GM12878 (cell line): Measurements from ENCODE around the gene SENP5. TPM values are rescaled to one million over a fixed set of nuclear protein-coding genes. Genes with fewer than 3 reads are reported as not detected.

Source experiments
- ATF7 ChIP-seq: fragments of 450-650 bp; IDR thresholded peaks from 2 replicates; pipeline ENCODE4 v1.6.1; 2016; ENCODE audit warnings: low read depth, mild to moderate bottlenecking
- BHLHE40 ChIP-seq, 2 experiments: fragments of 450-650 bp in 1 of 2; IDR thresholded peaks; 2 replicates each; pipeline ENCODE4 v1.6.1; 2011 to 2017; ENCODE audit warnings: low read depth in 2 of 2, borderline replicate concordance in 1 of 2, improper control_type of control experiment in 1 of 2, low read length in 1 of 2, mild to moderate bottlenecking in 1 of 2
- CBFB ChIP-seq: IDR thresholded peaks from 2 replicates; pipeline ENCODE4 v1.6.1; 2016; ENCODE audit warnings: antibody characterized with exemption, low read depth
- CHD1 ChIP-seq: IDR thresholded peaks from 2 replicates; pipeline ENCODE4 v1.6.1; 2012; ENCODE audit warnings: low read depth, low read length, improper control_type of control experiment
- ESRRA ChIP-seq: IDR thresholded peaks from 2 replicates; pipeline ENCODE4 v1.6.1; 2012; ENCODE audit warnings: mild to moderate bottlenecking, low read length, improper control_type of control experiment
- ETV6 ChIP-seq, 2 experiments: fragments of 450-650 bp in 1 of 2; IDR thresholded peaks in 1 of 2; conservative IDR thresholded peaks in 1 of 2; 2 replicates each; pipeline ENCODE4 v1.6.1; 2014; ENCODE audit warnings: antibody characterized with exemption in 1 of 2, borderline replicate concordance in 1 of 2, low read depth in 1 of 2, mild to moderate bottlenecking in 1 of 2, moderate library complexity in 1 of 2
- FOXM1 ChIP-seq: IDR thresholded peaks from 2 replicates; pipeline ENCODE4 v1.6.1; 2012; ENCODE audit warnings: low read depth, mild to moderate bottlenecking, inconsistent platforms, low read length, moderate library complexity
- HDAC2 ChIP-seq: fragments of 200-600 bp; sonication (generic); IDR thresholded peaks from 2 replicates; pipeline ENCODE4 v1.6.1; 2017
- IRF4 ChIP-seq: IDR thresholded peaks from 2 replicates; pipeline ENCODE4 v1.6.1; 2011; ENCODE audit warnings: low read depth, low read length
- KDM1A ChIP-seq: fragments of 200-600 bp; sonication (generic); IDR thresholded peaks from 2 replicates; pipeline ENCODE4 v1.6.1; 2016; ENCODE audit warnings: borderline replicate concordance
- MXI1 ChIP-seq: fragments of 150-350 bp; IDR thresholded peaks from 2 replicates; pipeline ENCODE4 v1.6.1; 2011; ENCODE audit warnings: low read depth, mild to moderate bottlenecking, inconsistent platforms, low read length, improper control_type of control experiment
- RB1 ChIP-seq: fragments of 450-650 bp; formaldehyde crosslinking; IDR thresholded peaks from 2 replicates; pipeline ENCODE4 v1.6.1; 2017; ENCODE audit warnings: mild to moderate bottlenecking, borderline replicate concordance
- RFX5 ChIP-seq: IDR thresholded peaks from 2 replicates; pipeline ENCODE4 v1.6.1; 2011; ENCODE audit warnings: low read depth, low read length, improper control_type of control experiment
- TCF3 ChIP-seq: IDR thresholded peaks from 2 replicates; pipeline ENCODE4 v1.6.1; 2012; ENCODE audit warnings: low read depth, mild to moderate bottlenecking, low read length, borderline replicate concordance; ENCODE audit not compliant: insufficient read depth
- ZNF217 ChIP-seq: fragments of 450-650 bp; IDR thresholded peaks from 2 replicates; pipeline ENCODE4 v1.6.1; 2017; ENCODE audit warnings: antibody characterized with exemption, mild to moderate bottlenecking
- ZNF274 ChIP-seq: IDR thresholded peaks from one replicate; pipeline ENCODE4 v1.8.0; 2011; ENCODE audit not compliant: insufficient read length, insufficient read depth
- polyA plus RNA-seq, 11 experiments: library from polyadenylated mRNA; depleted of rRNA in 4 of 11; unstranded in 6 of 11; stranded (reverse) in 5 of 11; fragments of >200 nt; fragmentation: Nextera tagmentation in 4 of 11; fragmentation: Illumina TruSeq in 1 of 11; extraction: Ambion mirVana in 4 of 11; extraction: Trizol in 1 of 11; gene quantifications; 1 replicate in 1 of 11; 2 replicates in 10 of 11; pipeline versions ENCODE4 v1.2.1 to v1.2.3, GENCODE V29; 2011 to 2016; ENCODE audit warnings: inconsistent platforms in 2 of 11, missing spikeins in 2 of 11, low read depth in 1 of 11
- total RNA-seq, 4 experiments: library from RNA; depleted of rRNA in 3 of 4; stranded (reverse); fragments of >200 nt in 3 of 4; fragmentation: Illumina TruSeq in 1 of 4; extraction: Trizol in 1 of 4; gene quantifications; 2 replicates each; pipeline versions ENCODE4 v1.2.1 to v1.2.3, GENCODE V29; 2013 to 2021
- TF ChIP-seq, protein P1 (sequence below): fragments of 450-650 bp; IDR thresholded peaks from 2 replicates; pipeline ENCODE4 v1.6.1; 2018; ENCODE audit warnings: borderline replicate concordance, mild to moderate bottlenecking; ENCODE audit not compliant: partially characterized antibody
- TF ChIP-seq, protein P2 (sequence below): IDR thresholded peaks from 2 replicates; pipeline ENCODE4 v1.6.1; 2012; ENCODE audit warnings: low read length, inconsistent platforms
- TF ChIP-seq, protein P3 (sequence below): IDR thresholded peaks from 2 replicates; pipeline ENCODE4 v1.6.1; 2011; ENCODE audit warnings: low read depth, mild to moderate bottlenecking, low read length, moderate library complexity, borderline replicate concordance; ENCODE audit errors: extremely low read depth
- TF ChIP-seq, protein P4 (sequence below): fragments of 450-650 bp; formaldehyde crosslinking; IDR thresholded peaks from 2 replicates; pipeline ENCODE4 v1.5.0; 2022; ENCODE audit warnings: mild to moderate bottlenecking, missing genetic modification characterization

Gene SENP5
- total and polyA plus RNA-seq, 10 of the 15 experiments (the other 5 are each of a cell fraction or from before 2014, with no cell fraction given): 6.4 to 28.4 (median 15.6) TPM

DNA sequence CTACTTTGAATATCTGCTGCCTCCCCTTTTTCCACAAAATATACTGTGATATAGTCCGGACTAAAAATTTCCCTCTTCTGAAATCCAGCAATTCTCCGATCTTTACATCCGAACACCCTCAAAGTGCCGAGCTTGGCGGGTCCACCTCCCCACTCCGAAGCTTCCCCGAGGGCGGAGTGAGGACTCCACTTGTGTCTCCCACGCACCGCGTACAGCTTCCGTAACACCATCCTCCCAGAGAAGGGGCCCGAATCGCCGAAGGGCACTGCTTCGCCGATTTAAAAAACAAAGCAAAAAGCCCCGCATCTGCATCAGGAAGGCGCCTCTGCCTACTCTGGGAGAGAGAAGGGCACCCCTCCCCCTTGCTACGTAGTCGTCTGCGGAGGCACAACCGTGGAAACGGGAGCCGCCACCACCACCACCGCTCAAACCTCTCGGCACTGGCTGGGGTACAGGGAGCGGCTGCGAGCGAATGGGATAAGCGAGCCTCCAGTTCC is 74.1 kb downstream of the SENP5 start (continued):
- TF ChIP-seq, protein P1, sequence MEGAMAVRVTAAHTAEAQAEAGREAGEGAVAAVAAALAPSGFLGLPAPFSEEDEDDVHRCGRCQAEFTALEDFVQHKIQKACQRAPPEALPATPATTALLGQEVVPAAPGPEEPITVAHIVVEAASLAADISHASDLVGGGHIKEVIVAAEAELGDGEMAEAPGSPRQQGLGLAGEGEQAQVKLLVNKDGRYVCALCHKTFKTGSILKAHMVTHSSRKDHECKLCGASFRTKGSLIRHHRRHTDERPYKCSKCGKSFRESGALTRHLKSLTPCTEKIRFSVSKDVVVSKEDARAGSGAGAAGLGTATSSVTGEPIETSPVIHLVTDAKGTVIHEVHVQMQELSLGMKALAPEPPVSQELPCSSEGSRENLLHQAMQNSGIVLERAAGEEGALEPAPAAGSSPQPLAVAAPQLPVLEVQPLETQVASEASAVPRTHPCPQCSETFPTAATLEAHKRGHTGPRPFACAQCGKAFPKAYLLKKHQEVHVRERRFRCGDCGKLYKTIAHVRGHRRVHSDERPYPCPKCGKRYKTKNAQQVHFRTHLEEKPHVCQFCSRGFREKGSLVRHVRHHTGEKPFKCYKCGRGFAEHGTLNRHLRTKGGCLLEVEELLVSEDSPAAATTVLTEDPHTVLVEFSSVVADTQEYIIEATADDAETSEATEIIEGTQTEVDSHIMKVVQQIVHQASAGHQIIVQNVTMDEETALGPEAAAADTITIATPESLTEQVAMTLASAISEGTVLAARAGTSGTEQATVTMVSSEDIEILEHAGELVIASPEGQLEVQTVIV: no peak
- TF ChIP-seq ATF7 (no peak), FOXM1 (no peak), RB1 (0 out of 2 replicates have a peak, but pooled peaks have one; percentile 59), KDM1A (no peak), ZNF274 (no peak), MXI1 (peak; percentile 72), BHLHE40 (IDR thresholded peaks at IDR 0.05; ENCODE audit: borderline replicate concordance in 1 of 2, low read depth in 2 of 2, low read length in 1 of 2) (no peak), ETV6 (conservative IDR thresholded peaks at IDR 0.05 in 1 of 2, IDR thresholded peaks at IDR 0.05 in 1 of 2; ENCODE audit: borderline replicate concordance in 1 of 2, low read depth in 1 of 2) (no peak), RFX5 (no peak), IRF4 (no peak), CBFB (no peak), ZNF217 (no peak), ESRRA (no peak), TCF3 (no peak), CHD1 (peak; percentile 81; the same call in 1 of the 2 replicates), HDAC2 (no peak)
- TF ChIP-seq, protein P2, sequence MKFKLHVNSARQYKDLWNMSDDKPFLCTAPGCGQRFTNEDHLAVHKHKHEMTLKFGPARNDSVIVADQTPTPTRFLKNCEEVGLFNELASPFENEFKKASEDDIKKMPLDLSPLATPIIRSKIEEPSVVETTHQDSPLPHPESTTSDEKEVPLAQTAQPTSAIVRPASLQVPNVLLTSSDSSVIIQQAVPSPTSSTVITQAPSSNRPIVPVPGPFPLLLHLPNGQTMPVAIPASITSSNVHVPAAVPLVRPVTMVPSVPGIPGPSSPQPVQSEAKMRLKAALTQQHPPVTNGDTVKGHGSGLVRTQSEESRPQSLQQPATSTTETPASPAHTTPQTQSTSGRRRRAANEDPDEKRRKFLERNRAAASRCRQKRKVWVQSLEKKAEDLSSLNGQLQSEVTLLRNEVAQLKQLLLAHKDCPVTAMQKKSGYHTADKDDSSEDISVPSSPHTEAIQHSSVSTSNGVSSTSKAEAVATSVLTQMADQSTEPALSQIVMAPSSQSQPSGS: no peak
- TF ChIP-seq, protein P3, sequence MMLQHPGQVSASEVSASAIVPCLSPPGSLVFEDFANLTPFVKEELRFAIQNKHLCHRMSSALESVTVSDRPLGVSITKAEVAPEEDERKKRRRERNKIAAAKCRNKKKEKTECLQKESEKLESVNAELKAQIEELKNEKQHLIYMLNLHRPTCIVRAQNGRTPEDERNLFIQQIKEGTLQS: no peak
- TF ChIP-seq, protein P4, sequence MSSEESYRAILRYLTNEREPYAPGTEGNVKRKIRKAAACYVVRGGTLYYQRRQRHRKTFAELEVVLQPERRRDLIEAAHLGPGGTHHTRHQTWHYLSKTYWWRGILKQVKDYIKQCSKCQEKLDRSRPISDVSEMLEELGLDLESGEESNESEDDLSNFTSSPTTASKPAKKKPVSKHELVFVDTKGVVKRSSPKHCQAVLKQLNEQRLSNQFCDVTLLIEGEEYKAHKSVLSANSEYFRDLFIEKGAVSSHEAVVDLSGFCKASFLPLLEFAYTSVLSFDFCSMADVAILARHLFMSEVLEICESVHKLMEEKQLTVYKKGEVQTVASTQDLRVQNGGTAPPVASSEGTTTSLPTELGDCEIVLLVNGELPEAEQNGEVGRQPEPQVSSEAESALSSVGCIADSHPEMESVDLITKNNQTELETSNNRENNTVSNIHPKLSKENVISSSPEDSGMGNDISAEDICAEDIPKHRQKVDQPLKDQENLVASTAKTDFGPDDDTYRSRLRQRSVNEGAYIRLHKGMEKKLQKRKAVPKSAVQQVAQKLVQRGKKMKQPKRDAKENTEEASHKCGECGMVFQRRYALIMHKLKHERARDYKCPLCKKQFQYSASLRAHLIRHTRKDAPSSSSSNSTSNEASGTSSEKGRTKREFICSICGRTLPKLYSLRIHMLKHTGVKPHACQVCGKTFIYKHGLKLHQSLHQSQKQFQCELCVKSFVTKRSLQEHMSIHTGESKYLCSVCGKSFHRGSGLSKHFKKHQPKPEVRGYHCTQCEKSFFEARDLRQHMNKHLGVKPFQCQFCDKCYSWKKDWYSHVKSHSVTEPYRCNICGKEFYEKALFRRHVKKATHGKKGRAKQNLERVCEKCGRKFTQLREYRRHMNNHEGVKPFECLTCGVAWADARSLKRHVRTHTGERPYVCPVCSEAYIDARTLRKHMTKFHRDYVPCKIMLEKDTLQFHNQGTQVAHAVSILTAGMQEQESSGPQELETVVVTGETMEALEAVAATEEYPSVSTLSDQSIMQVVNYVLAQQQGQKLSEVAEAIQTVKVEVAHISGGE (CRISPR knock-in tag): no peak
